ENCODE measurements around the gene ITPR1.
A peak's percentile ranks its signal among the peaks of the same experiment; 100 is the strongest.

Gene ITPR1

DNA sequence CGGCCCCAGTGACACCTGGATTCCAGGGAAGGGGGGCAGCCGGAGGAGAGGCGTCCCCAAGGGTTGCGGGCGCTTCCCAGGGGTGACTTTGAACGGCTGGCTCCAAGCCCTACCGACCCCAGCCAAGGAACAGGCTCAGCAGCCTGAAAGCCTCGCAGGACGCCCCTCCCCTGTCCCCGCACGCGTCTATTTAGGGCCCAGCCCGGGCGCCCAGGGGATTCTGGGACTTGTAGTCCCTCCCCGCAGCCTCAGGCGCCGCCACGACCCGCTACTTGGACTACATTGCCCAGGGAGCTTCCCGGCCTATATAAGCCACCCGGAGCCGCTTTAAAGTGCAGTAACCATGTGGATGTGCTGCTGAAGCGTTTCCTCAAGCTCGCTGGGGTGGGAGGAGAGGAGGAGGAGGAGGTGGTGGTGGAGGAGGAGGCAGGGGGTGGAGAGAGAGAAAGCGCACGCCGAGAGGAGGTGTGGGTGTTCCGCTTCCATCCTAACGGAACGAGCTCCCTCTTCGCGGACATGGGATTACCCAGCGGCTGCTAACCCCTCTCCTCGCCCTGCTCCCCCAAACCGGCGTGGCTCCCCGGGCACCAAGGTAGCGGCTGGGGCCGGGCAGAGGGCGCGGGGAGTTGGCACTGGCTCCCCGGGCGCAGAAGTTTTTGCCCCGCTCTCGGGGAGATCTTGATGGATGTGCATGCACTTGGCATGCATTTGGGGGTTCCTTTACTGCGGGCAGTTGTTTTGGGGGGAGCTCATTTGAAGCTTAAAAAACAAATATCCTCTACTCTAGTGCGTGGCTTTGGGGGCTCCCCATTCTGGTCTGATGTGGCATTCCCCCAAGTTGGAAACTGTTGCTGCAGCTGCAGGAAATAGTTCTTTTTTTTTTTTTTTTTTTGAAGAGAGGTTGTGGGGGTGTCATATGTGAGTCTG is at the start of gene ITPR1 (continued):
- TF ChIP-seq, protein P1, sequence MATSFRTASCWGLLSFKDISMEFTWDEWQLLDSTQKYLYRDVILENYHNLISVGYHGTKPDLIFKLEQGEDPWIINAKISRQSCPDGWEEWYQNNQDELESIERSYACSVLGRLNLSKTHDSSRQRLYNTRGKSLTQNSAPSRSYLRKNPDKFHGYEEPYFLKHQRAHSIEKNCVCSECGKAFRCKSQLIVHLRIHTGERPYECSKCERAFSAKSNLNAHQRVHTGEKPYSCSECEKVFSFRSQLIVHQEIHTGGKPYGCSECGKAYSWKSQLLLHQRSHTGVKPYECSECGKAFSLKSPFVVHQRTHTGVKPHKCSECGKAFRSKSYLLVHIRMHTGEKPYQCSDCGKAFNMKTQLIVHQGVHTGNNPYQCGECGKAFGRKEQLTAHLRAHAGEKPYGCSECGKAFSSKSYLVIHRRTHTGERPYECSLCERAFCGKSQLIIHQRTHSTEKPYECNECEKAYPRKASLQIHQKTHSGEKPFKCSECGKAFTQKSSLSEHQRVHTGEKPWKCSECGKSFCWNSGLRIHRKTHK (tag by site-specific recombination; IDR thresholded peaks at IDR 0.05): no peak
- TF ChIP-seq, protein P2, sequence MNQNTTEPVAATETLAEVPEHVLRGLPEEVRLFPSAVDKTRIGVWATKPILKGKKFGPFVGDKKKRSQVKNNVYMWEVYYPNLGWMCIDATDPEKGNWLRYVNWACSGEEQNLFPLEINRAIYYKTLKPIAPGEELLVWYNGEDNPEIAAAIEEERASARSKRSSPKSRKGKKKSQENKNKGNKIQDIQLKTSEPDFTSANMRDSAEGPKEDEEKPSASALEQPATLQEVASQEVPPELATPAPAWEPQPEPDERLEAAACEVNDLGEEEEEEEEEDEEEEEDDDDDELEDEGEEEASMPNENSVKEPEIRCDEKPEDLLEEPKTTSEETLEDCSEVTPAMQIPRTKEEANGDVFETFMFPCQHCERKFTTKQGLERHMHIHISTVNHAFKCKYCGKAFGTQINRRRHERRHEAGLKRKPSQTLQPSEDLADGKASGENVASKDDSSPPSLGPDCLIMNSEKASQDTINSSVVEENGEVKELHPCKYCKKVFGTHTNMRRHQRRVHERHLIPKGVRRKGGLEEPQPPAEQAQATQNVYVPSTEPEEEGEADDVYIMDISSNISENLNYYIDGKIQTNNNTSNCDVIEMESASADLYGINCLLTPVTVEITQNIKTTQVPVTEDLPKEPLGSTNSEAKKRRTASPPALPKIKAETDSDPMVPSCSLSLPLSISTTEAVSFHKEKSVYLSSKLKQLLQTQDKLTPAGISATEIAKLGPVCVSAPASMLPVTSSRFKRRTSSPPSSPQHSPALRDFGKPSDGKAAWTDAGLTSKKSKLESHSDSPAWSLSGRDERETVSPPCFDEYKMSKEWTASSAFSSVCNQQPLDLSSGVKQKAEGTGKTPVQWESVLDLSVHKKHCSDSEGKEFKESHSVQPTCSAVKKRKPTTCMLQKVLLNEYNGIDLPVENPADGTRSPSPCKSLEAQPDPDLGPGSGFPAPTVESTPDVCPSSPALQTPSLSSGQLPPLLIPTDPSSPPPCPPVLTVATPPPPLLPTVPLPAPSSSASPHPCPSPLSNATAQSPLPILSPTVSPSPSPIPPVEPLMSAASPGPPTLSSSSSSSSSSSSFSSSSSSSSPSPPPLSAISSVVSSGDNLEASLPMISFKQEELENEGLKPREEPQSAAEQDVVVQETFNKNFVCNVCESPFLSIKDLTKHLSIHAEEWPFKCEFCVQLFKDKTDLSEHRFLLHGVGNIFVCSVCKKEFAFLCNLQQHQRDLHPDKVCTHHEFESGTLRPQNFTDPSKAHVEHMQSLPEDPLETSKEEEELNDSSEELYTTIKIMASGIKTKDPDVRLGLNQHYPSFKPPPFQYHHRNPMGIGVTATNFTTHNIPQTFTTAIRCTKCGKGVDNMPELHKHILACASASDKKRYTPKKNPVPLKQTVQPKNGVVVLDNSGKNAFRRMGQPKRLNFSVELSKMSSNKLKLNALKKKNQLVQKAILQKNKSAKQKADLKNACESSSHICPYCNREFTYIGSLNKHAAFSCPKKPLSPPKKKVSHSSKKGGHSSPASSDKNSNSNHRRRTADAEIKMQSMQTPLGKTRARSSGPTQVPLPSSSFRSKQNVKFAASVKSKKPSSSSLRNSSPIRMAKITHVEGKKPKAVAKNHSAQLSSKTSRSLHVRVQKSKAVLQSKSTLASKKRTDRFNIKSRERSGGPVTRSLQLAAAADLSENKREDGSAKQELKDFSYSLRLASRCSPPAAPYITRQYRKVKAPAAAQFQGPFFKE (tag by site-specific recombination; IDR thresholded peaks at IDR 0.05; ENCODE audit: borderline replicate concordance): no peak
- peak; percentile 75 for TF ChIP-seq ZNF341 (tag by site-specific recombination; IDR thresholded peaks at IDR 0.05; ENCODE audit: low read depth)
- TF ChIP-seq ZNF777 (tag by site-specific recombination; IDR thresholded peaks at IDR 0.05; ENCODE audit: borderline replicate concordance): no peak
- TF ChIP-seq HOXD13 (CRISPR knock-in tag; IDR thresholded peaks at IDR 0.05; ENCODE audit: borderline replicate concordance): no peak
- TF ChIP-seq, protein P3, sequence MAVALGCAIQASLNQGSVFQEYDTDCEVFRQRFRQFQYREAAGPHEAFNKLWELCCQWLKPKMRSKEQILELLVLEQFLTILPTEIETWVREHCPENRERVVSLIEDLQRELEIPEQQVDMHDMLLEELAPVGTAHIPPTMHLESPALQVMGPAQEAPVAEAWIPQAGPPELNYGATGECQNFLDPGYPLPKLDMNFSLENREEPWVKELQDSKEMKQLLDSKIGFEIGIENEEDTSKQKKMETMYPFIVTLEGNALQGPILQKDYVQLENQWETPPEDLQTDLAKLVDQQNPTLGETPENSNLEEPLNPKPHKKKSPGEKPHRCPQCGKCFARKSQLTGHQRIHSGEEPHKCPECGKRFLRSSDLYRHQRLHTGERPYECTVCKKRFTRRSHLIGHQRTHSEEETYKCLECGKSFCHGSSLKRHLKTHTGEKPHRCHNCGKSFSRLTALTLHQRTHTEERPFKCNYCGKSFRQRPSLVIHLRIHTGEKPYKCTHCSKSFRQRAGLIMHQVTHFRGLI (tag by site-specific recombination; IDR thresholded peaks at IDR 0.05): peak; percentile 53; the same call in 1 of the 2 replicates
- TF ChIP-seq SP3 (tag by site-specific recombination; IDR thresholded peaks at IDR 0.05): peak; percentile 93
- peak; percentile 74 for TF ChIP-seq ZNF510 (tag by site-specific recombination; IDR thresholded peaks at IDR 0.05; ENCODE audit: insufficient replicate concordance)

DNA sequence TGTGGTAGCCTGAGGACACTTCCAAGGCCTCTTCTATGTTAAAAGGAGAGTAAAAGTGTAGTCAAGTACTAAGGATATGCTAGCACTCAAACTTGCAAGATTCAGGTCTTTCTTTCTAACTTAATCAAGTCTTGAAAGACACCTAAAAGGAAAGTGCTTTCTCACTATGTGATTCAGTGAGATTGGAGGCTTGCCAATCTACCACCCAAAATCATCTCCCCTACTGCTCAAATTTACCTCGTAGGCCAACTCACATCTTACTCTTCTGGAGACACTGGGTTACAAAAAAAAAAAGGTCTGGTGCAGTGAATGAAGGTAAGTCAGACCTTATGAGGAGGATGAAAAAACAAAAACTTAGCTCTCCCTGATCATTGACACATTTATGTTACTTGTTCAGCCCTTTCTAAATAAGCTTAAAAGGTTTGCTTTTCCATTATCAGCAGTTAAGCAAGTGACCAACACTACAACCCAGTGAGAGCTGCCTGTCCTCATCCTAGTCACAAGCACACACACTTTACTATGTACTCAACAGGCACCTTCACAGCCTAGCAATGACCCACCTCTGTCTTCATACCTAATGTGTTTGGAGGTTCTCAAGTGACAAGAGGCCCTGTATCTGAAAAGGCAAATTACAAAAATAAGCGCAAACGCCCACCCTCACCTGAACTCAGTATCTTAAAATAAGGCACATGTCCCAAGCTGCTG is 45.7 kb upstream of the ITPR1 start:
- ChIA-PET CTCF (interaction anchor here (0.8 to 1.0 kb wide), 2 partner anchors 97 to 186 kb away, joined by 3 to 6 read pairs; no protein-coding TSS in a partner anchor), POLR2A (no interaction called here)
- H3K4me3 ChIP-seq (ENCODE audit: low read depth, low read length): no peak overlapping the region
- no peaks in the 10 kb centered on the region for H3K9me3 ChIP-seq (ENCODE audit: control insufficient read depth, insufficient read depth, low read depth, low read length)
- H3K27ac ChIP-seq (ENCODE audit: extremely low read depth, low read depth, low read length): no peak overlapping the region
- peak; percentile 53 for TF ChIP-seq SCRT2 (tag by site-specific recombination; IDR thresholded peaks at IDR 0.05)
- TF ChIP-seq ZNF2 (tag by site-specific recombination; IDR thresholded peaks at IDR 0.05): no peak
- TF ChIP-seq ZNF596 (tag by site-specific recombination; IDR thresholded peaks at IDR 0.05): no peak
- peaks cover 3% of the 10 kb centered on the region; the same call in 1 of the 2 replicates for H3K4me1 ChIP-seq (ENCODE audit: control insufficient read depth, insufficient read depth, low read length)
- H3K36me3 ChIP-seq (ENCODE audit: control insufficient read depth in 2 of 2, insufficient read depth in 1 of 2, low read length in 2 of 2): peaks cover 0 to 8% of the 10 kb centered on the region in 2 experiments; a peak in 2 of 3 replicates

Data from HEK293 (cell line).